Fibroblast of lung (primary cell): Measurements from ENCODE around the gene ALDH8A1.

Source experiments
- EZH2 ChIP-seq: IDR thresholded peaks from 2 replicates; pipeline ENCODE4 v1.5.1; 2012; ENCODE audit warnings: low read length, control low read depth, mild to moderate bottlenecking; ENCODE audit errors: missing control alignments
- TF ChIP-seq, protein P1 (sequence below), 2 donors: IDR thresholded peaks in 1 of 2; conservative IDR thresholded peaks in 1 of 2; 1 replicate in 1 of 2; 2 replicates in 1 of 2; pipeline ENCODE4 v1.5.1; 2011 to 2012; ENCODE audit warnings: low read length in 2 of 2, control low read depth in 1 of 2, inconsistent platforms in 1 of 2, low read depth in 1 of 2, mild to moderate bottlenecking in 1 of 2

- TF ChIP-seq, protein P1, sequence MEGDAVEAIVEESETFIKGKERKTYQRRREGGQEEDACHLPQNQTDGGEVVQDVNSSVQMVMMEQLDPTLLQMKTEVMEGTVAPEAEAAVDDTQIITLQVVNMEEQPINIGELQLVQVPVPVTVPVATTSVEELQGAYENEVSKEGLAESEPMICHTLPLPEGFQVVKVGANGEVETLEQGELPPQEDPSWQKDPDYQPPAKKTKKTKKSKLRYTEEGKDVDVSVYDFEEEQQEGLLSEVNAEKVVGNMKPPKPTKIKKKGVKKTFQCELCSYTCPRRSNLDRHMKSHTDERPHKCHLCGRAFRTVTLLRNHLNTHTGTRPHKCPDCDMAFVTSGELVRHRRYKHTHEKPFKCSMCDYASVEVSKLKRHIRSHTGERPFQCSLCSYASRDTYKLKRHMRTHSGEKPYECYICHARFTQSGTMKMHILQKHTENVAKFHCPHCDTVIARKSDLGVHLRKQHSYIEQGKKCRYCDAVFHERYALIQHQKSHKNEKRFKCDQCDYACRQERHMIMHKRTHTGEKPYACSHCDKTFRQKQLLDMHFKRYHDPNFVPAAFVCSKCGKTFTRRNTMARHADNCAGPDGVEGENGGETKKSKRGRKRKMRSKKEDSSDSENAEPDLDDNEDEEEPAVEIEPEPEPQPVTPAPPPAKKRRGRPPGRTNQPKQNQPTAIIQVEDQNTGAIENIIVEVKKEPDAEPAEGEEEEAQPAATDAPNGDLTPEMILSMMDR (conservative IDR thresholded peaks at IDR 0.05 in 1 of 2, IDR thresholded peaks at IDR 0.05 in 1 of 2; ENCODE audit: low read depth in 1 of 2, low read length in 2 of 2) = no peak
- TF ChIP-seq EZH2 = no peak
Measured at GRCh38 chr6:134983823-134984222, 33.9 kb upstream of the ALDH8A1 start.
